Heart left ventricle (tissue), 13 donors: ENCODE measurements around the gene PCBP3.

Experiments
- POLR2A ChIP-seq, 2 donors: fragments of 450-650 bp; IDR thresholded peaks; one replicate each; pipeline ENCODE4 v1.6.1; 2017; ENCODE audit warnings: antibody characterized with exemption in 2 of 2, mild to moderate bottlenecking in 2 of 2, moderate library complexity in 2 of 2
- TF ChIP-seq, protein P1 (sequence below), 12 donors: fragments of 200-600 bp; sonication (generic) in 4 of 12; IDR thresholded peaks; one replicate each; pipeline versions ENCODE4 v1.5.0 to v1.8.0; 2018 to 2022; ENCODE audit warnings: antibody characterized with exemption in 12 of 12, mild to moderate bottlenecking in 5 of 12
- donor health status: ischemic (EF 13 %, LVEDD 7.1; RV severe dilation, severe dysfunction).
- donor health status: DM: no; HTN: yes; CAD: no.
- donor health status: DM: no; HTN: no; CAD: no.
- donor health status: ischemic (EF 25% LVEDD 6.9; RV normal size, moderate dysfunction).
- donor health status: ischemic (EF 25% LVEDD 5.7; RV mildly dilated, moderate dysfunction).
- donor health status: ischemic (EF 35%, LVEDD 5.7; RV mildly dilated, moderate dysfunction).
- donor health status: nonischemic (EF 11% LVEDD 7.7; RV severe dilation, severe dysfunction).
- donor health status: DM: yes; HTN: yes; CAD: no.
- donor health status: PGD.
- donor health status: ischemic (EF 29% LVEDD 5.4; RV normal size, mild dysfunction).
- donor health status: nonischemic (EF 23%, LVEDD 6.1; RV moderate dilation, normal function).

- TF ChIP-seq, protein P1, sequence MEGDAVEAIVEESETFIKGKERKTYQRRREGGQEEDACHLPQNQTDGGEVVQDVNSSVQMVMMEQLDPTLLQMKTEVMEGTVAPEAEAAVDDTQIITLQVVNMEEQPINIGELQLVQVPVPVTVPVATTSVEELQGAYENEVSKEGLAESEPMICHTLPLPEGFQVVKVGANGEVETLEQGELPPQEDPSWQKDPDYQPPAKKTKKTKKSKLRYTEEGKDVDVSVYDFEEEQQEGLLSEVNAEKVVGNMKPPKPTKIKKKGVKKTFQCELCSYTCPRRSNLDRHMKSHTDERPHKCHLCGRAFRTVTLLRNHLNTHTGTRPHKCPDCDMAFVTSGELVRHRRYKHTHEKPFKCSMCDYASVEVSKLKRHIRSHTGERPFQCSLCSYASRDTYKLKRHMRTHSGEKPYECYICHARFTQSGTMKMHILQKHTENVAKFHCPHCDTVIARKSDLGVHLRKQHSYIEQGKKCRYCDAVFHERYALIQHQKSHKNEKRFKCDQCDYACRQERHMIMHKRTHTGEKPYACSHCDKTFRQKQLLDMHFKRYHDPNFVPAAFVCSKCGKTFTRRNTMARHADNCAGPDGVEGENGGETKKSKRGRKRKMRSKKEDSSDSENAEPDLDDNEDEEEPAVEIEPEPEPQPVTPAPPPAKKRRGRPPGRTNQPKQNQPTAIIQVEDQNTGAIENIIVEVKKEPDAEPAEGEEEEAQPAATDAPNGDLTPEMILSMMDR (IDR thresholded peaks at IDR 0.05), result no peak
- TF ChIP-seq POLR2A (IDR thresholded peaks at IDR 0.05), result no peak
These were observed 245.7 kb downstream of the PCBP3 start for GRCh38 chr21:45889256-45889655.
